IPS-NIHi11 (cell line): Measurements from ENCODE around the gene HOXC5.

ENCODE experiments used
- DNase-seq: peaks from one replicate; pipeline ENCODE4 v3.0.0; 2012; ENCODE audit warnings: mixed read lengths, low spot score

HOXC5 gene

DNA sequence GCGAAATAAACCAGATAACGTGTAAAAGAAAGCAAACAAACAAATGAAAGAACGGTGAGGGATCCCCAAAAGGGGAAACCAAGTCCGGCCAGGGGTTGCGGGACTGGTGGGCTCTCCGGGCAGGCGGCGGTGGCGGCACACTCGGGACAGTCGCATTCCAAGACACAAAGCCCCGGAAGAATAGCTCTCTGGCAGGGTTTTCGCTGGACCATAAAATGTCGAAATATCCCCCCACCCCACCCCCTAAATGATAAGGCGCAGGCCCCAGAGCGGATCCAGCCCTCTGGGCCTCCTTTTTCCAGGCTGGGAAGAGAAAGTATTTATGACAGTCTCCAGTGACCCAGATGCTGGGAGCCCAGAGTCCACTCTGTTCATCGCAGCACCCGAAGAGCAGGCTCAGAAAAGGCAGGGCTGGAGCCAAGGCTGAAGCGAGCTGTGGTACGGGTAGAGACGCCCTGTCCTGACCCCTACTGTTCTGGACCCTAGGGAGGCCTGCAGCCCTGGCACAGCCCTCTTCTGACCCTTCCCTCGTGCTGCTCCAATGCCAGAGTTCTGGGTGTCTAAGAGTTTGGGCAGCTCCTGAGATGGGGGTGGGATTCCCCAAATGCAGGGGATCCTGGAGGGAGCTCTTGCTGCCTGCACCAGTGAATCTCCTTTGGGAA, 26.2 kb upstream of the HOXC5 start:
- DNase-seq: no peak

DNA sequence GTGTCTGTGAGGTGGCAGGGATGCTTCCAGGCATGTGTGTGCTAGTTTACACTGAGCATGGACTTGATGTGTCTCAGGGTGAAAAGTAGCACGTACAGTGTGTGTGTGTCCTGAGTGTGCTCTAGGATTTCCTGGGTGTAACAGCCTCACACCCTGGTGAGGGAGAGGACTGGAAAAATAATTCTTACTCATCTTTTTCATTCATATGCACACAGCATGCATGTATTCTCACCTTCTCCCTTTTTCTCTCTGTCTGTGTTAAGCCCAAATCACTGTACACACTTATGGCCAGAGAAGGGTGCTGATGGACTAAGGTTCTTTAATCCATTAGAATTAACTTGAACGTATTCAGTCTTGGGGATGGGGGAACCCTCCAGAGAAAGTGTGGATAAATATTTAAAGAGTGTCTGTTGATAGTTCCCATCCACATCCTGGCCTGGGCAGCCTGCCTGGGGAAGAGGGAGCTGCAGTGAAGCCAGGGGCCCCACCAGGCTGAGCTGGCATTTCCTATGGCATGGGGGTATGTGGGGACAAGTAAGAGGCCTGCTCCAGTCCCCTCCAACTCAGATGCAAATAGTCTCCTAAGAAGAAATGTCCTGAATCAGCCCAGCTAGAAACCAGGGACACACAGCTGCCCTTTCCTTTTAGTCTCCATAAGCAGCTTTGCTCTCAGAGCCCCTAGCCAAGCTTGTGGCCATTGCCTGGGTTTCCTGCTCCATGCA, 25.2 kb upstream of the HOXC5 start:
- no peak for DNase-seq

DNA sequence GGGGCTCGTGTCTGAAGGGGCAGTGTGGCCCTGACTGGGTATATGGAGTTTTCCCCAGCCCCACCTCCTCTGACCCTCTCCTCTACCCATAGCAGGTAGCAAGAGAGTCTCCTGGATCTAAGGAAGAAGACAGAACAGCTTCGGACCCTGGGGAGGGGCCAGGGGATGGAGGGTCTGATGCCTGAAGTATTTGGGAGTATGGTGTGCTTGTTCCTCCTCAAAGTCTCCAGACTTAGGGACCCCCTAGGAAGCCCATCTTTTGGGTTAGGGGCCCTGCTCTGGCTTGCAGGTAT, 24.6 kb upstream of the HOXC5 start:
- DNase-seq: no peak

DNA sequence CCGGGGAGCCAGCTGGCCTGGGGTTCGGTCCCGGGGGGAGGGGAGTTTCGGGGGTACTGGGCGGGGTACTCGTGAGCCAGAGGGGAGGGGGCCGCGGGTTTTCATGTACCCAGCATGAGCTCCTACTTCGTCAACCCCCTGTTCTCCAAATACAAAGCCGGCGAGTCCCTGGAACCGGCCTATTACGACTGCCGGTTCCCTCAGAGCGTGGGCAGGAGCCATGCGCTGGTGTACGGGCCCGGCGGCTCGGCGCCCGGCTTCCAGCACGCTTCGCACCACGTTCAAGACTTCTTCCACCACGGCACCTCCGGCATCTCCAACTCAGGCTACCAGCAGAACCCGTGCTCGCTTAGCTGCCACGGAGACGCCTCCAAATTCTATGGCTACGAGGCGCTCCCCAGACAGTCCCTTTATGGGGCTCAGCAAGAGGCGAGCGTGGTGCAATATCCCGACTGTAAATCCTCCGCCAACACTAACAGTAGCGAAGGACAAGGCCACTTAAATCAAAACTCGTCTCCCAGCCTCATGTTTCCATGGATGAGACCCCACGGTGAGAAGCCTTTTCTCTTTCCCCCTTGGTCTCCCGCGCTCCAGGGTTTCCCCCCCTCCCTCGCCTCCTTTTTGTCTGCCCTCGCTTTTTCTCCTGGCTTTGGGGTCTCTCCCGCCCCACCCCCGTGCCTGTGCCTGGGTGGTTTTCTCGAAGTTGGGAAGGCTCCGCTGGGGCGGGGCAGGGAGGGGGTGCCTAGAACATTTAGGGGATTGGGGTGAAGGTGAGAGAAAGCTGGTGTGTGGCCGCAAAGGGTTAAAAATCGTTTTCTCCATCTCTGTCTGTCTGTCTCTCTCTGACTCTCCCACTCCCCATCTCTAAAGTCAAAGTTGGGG, 23.4 kb upstream of the HOXC5 start:
- no peak for DNase-seq

DNA sequence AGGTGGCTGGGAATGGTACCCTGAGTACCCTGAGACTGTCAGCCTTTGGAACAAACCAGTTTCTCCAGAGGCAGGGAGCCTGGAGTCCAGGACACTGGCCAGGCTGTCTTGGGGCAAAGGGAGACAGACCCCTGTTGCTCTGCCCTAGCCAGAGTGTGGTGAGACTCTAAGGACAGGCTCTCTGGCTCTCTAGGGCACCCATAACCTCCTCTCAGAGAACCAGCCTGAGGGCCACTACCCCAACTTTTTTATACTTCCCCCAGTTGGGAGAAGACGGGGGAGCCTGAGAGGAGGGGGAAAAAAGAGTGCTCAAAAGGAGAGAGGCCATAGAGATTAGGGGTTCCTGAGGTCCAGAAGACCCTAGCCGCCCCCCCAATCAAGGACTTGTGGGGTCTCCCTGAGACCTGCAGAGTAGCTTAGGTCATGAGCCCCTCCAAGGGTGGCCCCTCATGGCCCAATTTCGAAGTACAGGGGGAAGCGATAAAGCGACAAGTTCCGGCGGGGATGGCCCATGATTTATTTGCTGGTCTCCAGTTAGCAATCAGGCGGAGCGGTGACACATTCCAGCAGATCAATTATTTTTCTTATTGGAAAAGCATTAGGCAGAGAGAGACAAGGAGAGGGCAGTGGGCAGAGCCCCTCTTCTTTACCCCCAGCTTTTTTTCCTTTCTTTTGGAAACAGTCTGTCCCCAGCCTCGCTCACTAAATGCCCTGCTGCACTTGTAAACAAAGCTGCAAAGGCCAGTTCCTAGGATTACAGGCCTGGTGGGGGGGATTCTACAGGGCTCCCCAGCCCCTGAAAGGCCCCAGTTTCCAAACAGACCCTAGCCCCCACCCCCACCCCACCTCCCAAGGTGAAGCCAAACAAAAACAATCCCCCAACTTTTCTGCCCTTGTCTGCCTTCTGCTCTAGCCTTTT, 22.5 kb upstream of the HOXC5 start:
- DNase-seq: no peak

GRCh38 chr12:54010972-54011664, 21.7 kb upstream of the HOXC5 start:
- DNase-seq: no peak

DNA sequence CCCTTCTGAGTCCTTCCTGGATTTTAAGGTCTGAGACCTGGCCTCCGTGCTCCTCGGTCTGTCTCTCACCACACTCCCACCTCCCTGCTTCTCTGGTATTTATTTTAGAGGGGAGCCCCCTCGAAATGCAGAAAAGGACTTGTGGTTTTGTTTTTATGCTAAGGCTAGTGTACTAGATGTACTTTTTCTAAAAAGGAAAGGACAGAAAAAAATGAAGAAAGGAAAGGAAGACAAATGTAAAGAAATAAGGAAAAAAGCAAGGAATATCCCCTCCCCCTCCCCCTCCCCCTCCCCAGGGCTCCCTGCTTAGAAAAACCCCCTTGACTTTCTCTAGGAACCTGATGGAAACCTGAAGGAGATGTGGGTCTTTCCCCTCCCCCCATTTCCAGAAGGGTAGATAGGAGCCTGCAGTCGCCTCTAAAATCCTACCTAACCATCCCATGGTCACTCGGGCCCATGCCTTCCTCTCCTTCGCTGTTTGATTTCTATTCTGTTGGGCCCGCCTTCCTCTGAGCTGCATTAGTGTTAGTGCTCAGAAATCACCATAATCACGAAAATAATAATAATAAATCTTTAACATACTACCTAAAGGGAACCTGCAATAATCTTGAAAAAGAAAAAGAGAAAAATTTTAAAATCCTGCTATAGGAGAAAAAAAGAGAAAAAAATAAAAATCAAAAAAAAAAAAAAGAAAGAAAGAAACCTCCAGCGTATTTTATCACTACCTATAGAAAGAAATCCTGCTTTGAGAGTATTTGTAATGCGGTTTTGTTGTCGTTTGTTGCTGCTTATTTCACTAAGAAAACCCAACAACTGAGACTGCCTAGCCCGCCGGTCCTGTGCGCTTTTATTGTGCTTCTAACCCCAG, 21.0 kb upstream of the HOXC5 start:
- no peak for DNase-seq

DNA sequence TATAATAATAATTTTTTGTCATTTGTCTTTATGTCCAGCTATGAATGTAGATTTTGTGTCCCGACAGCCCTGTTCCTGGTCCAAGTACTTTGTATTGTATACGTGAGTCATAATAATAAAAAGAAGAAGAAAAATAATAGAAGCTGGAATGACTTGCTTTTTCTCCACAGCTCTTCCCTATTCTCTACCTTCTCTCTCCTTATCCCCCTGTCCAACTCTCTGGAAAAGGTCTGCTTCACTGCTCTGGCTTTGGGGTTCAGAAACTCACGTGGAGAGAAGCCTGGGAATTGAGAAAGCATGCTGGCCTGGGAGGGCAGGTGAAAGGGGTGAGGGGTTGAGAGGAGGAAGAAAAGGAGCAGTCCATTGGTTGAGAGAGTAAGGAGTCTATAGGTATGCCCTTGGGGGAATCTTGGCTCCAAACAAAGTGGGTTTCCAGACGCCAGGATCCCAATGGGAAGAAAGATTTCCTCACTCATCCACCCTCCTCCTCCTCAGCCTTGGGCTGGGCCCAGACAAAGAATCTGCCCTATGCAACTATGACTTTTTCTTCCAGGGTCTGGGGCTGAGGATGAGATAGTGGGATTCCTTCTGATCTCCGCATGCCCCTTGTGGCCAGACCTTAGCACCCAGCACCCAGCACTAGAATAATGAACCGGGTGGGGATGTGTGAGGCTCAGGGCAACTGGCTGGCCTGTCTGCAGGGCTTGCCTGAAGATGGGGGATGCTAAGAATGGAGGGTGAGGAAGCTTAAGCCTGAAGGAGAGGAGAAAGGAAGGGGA, 20.0 kb upstream of the HOXC5 start:
- DNase-seq: no peak

DNA sequence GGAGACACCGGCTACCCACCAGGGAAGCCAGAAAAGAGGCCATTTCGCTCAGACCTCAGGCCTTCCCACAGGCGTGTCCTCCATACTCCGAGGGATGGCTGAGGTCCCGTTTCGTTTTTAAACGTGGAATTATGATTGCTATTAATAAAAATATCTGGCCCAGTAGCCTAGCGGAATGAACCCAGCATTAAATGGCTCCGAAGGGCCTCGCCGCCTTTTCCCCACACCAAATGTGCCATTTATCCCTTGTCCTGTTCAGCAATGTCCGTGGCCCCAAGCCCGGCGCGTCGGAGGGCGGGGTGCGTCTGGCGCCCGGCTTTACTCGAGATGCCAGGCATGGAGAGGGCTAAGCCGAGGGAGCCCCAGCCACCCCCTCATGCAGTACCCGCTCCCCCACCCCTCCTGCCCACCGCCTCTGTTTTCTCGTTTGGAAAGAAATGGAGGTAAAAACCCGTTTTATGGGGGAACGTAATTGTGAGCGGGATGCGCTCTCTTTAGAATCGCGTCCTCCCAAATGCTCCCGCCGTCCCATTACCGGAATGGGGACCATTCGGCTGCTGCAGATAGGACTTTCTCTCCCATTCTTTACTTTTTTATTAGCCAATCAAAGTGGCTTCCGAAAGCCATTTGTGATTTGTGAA, 18.4 kb upstream of the HOXC5 start:
- no peak for DNase-seq

- no peak for DNase-seq
Observed at GRCh38 chr12:54015018-54015931, 17.6 kb upstream of the HOXC5 start.

- no peak for DNase-seq
Observed at GRCh38 chr12:54016051-54016450, 16.8 kb upstream of the HOXC5 start.

GRCh38 chr12:54016478-54016964, 16.3 kb upstream of the HOXC5 start:
- DNase-seq: no peak

GRCh38 chr12:54017027-54017788, 15.6 kb upstream of the HOXC5 start:
- peak; percentile 67 for DNase-seq

- DNase-seq: peak; percentile 92
Observed at GRCh38 chr12:54017878-54018467, 14.9 kb upstream of the HOXC5 start.

DNA sequence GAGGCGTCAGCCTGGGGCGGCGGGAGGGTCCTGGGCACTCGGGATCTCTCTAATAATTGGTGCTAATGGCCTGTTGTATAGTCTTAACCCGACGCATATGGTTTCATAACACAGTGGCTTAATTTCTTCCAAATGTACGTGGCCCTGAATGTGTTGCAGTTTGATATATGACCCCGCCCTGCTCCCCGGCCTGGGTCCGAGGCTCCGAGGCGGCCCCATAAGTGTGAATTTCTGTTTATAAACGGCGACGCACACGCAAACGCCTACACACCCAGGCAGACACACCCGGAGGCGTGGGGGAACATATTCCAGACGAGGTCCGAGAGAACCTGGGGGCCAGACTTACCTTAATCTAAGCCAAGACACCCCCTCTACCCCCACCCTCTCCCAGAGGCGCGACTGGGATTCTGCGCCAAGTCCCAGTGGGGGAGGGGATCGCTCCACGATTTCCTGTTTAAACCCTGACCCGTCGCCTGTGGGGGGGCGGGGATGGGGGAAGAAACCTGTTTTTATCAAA, 14.3 kb upstream of the HOXC5 start:
- DNase-seq: no peak

GRCh38 chr12:54019091-54019811, 13.6 kb upstream of the HOXC5 start:
- DNase-seq: no peak
